HG02623 (cell line): ENCODE results near the gene BUD31.
"Not testable (repeated sequence)": the region's sequence is repeated elsewhere in the genome, so short reads cannot be mapped to it uniquely, and the experiment has no call there.

ENCODE experiments used
- ATAC-seq: cut with Tn5 transposase; IDR thresholded peaks from one replicate; pipeline ENCODE4 v1.9.1; 2021; ENCODE audit warnings: moderate library complexity; ENCODE audit not compliant: unreplicated experiment

BUD31 gene

DNA sequence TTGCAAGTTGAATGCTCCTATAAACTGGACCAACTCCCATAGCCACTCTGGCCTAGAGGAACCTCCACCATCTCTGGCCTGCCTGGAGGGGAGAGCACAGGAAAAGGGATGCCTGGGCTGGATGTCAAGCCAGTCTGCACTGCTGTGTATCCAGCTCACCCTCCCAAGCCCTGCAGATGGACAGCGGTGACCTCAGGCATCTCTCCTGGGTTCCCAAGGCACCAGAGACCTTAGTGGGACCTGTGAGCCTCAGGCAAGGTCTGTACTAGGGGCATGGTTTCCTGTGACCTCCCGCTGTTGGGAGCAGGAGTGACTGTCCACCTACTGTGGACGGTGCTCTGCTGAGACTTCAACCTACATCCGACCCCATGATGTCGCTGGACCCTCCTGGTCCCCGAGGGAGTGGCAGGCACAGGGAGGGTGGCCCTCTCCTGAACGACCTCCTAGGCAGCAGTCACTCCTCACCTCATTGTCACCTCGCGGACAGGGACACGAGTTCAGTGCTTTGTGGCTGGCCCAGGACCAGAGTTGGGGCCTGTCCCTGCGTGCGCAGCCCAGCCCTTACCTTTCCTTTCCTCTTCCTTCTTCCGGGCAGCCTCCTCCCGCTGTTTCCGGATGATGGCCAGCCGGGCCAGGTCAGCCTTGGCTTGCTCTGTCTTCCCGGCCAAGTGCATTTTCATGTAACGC, 11.3 kb upstream of the BUD31 start:
- no peak for ATAC-seq

DNA sequence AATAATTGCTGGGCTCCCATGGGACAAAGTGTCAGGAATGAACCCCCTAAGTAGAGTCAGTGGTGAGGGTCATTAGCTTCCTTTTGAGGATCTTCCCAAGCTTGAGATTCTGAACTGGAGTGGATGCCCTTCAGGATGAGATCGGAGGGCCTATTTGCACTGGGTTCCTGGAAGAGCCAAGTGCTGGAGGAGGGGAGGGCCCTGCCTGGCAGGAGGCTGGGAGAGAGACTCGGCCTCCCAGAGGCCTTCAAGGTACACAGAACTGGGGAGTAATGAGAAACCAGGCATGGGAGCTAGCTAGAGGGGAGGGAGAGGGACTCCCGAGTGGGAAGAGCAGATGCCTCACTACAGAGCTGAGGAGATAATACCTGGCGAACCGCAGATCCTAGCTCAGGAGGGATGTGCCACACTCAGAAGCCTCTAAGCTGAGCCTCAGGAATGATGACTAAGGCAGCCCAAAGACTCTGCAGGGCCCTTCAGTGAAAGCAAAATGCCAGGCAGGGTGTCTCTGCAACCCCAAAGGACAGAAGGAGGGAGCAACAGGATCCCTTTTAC, 9.8 kb upstream of the BUD31 start:
- ATAC-seq = no peak

DNA sequence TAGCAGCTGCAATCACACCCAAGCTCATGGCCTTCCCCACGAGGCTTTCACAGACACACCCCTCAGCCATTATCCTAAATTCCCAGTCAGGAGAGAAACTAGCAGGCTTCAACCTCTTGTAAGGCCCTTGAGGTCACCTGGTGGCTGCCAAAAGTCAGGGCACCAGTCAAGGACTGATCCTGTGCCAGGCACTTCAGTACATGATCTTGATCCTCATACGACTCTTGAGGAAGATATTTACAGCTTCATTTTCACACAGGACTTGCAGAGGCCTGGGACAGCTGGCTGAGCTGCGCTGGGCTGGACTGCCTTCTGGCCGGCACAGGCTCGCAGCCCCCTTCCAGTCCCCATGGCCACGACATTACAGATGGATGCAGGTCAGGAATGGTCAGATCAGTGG, 9.2 kb upstream of the BUD31 start:
- no peak for ATAC-seq

DNA sequence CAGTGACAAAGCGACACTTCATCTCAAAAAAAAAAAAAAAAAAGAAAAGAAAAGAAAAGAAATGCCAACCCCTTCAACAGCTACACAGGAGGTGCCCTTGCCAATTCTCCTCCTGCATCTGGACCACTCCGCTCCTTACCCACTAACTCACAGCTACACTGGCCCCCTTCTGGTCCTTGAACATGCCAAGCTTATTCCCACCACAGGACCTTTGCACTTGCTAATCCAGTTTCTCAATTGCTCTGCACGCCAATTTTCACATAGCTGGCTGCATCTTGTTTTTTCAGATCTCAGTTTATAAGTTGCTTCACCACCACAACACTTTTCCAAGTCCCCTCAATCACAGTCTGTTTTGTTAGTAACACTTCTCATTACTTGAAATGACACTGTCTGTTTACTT, 5.9 kb upstream of the BUD31 start:
- ATAC-seq = no peak

DNA sequence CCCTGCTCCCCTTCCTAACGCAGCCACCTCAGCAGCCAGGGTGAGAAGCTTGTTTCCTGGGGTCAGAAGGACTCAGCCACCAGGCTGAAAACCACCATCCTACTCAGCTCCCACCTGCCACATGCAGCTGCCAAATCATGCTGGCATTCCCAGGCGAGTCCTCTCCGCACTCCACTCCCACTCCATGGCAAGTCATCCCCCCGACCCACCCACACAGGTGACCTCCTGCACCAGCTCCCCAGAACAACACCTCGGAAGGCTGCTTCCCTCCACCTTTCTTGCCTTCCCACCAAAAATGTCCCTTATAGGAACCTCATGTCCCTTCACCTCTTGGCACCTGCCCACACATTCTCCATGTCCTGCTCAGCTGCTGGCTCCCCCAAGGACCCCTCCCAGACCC, 5.0 kb upstream of the BUD31 start:
- no peak for ATAC-seq

DNA sequence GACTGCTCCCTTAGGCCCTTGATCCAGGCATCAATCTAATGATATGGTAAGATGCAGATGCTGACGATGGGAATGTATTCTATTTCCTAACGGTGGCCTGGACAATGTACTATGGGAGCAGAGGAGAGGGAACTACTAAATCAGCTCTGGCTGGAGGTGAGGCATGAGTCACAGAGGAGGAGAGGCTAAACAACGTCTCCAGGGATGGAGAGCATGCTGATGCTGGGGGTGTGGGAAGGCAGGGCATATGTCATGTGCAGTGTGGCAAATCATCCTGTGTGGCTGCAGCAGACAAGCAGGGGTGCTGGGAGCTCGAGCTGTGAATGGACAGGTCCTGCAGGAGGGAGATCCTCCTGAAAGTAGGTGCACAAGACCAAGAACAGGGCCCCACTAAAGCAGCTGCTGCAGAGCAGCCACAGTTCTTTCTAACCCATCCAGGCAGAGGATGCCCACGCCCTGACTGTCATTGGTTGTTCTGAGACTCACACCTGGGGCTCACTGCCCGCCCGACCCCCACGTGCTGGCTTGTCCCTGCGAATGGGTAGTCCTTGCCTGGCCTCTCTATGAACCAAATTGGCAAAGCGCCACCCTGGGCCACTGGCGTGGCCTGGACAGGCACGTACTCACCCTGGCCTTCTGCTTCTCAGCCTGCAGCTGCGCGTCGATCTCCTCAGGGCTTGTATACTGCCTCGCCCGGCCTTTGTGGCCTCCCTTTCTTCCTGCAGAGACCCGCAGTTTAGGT, 4.4 kb upstream of the BUD31 start:
- no peak for ATAC-seq

DNA sequence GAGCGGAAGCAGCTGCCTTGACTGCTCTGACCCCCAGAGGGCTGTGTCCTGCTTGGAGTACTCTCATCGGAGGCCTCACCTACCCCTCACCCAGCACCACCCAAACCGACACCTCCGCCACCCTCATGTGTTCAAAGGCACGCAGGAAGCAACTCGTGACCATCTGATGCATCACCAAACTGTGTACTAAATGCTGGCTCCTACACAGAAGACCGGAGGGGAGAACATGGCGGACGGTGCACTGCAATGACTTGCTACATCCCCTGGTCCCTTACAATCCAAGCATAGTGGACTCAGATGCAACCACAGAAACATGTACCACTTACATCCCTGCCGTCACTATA, 3.8 kb upstream of the BUD31 start:
- no peak for ATAC-seq

DNA sequence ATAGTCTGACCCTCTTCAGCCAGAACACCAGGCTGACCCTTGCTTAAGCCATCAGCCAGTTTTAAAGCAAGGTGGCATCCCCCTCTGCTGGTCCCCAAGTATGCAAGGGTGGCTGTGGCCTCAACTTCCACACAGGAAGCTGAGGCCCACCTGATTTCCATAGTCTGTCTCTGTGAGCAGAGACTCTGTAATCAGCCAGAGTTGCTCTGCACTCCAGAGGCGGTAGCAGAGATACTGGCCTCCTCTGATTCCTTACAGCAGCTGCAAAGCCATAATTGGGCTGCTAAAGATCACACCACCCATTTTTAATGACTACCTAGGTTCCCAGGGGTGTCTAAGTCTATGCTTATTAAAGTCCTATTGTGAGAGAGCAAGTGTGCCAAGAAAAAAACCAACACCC, 2.2 kb upstream of the BUD31 start:
- no peak for ATAC-seq

DNA sequence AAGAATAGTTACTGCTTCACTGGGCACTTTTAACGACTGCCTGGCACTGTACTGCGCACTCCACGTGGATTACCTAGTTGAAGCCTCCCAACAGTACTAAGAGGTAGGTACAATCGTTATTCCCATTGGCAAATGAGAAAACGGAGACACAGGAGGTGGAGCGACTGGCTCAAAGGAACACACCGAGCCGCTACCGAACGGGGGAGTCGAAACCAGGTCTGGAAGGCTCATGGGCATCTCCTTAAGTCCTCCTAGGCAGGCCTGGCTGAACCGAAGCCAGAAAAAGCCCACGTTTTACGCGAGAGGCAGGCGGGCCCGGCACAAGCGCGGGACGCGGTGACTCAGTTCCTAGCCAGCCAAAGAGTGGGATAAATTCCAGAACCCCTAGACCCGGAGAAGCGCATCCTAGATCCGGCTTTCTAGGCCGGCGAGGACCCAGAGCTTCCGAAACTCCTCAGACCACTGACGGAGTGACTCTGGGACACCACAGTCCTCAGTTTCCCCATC, 844 bp upstream of the BUD31 start:
- ATAC-seq = no peak

DNA sequence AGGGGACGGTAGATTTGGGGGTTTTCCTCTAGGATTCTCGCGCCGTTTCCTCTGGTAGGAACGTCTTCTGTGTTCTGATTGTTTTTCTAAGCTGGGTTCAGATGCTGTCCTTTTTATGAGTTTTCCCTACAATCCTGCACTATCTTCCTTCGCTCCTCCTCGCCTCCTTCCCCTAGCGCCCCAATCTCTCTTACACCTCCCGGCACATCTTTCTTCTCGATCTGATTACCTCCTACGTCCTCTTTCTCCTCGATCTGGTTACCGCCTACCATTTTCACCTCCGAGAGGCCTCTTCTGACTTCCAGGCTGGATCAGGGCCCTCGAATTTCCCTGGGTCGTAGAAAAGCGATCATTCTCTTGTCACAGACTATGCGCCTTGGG, 413 bp downstream of the BUD31 start:
- peak; percentile 3 for ATAC-seq

DNA sequence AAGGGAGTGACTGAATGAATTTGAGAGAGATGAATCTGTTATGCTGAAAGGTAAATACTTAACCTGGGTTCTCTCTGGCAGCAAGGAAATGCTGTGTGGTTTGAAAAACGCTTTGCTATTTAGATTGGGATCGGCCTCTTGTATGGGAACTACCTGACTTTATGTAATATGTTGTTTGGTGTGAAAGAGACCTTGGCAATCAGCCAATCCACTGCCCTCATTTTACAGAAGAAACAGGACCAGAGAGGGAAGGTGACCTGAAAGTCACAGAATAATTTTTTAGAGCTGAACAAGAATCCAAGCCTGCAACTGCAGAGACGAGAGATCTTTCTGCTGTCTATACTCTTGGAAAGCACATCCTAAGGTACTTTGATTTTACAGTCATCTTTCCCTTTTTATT, 1.0 kb downstream of the BUD31 start:
- ATAC-seq = no peak

DNA sequence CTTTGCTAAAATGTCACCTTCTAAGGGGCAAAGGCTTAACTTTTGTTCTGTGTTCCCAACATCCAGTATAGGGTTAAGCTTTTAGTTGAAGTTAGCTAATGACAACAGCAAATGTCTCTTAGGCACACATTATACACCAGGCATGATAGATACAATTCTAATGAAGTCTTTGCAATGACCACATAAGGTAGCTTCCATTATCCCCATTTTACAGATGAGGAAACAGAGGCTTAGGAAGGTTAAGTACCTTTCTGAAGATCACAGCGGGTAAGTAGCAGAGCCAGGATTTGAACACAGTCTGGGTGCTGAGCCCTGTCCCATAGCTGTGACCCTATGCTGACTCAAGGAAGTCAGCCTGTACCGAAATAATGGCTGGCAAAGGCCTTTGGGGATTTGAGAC, 1.9 kb downstream of the BUD31 start:
- no peak for ATAC-seq

DNA sequence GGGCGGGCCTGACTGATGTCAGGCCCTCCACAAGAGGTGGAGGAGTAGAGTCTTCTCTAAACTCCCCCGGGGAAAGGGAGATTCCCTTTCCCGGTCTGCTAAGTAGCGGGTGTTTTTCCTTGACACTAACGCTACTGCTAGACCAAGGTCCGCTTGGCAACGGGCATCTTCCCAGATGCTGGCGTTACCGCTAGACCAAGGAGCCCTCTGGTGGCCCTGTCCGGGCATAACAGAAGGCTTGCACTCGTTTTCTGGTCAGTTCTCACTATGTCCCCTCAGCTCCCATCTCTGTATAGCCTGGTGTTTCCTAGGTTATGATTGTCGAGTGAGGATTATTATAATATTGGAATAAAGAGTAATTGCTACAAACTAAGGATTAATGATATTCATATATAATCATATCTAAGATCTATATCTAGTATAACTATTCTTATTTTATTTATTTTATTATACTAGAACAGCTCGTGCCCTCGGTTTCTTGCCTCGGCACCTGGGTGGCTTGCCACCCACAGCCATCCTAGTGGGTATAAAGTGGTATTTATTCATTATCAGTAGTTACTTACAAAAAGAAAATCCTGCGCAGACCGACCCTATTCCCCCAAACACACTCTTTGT, 6.9 kb downstream of the BUD31 start:
- not testable (repeated sequence) for ATAC-seq

DNA sequence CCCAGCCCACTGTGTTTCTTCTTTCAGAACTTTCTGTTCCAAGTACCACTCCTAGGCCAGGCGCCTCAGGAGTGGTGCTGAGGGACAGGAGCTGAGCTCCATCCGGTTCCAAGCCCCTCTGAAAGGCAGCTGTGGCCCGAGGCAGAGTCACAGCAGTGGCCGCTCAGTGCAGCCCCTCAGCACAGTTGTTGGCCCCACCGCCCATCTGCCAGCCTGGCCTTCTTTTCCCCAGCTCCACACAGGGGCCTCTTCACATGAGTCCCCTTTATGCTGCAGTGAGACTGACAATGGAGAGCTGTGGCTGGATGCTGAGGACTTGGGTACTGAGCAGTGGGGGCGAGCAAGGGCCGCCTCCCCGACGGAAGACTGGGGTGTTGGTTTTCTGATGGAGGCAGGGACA, 9.5 kb downstream of the BUD31 start:
- no peak for ATAC-seq

DNA sequence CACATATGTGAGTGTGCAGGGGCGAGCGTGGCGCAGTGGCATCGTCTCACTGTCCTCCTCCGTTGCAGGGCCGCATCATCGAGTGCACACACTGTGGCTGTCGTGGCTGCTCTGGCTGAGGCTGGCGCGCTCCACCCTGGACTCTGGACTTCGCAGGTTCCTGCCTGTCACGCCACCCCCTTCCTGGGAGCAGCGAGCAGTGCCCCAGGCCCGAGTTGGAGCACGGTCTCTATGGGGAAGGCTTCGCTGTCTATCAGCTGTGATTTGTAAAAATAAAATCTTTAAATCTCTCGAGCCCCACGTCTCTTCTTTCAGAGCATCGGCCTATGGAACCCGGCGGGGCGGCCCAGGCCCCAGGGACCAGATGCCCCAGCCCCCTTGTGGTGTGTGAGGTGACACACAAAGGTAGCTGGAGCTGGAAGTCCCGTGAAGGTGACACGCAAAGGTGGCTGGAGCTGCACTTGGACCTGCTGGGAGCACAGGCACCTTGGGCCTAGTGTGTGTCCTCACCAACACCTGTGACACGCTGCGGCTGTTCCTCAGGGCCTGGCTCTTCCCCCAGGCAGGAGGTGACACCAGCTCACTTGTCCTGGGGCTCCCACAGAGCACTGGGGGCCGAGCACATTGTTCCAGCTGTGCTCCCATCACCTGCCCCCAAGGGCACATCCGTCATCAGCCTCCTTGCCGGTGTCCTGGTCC, 10.7 kb downstream of the BUD31 start:
- ATAC-seq = no peak

DNA sequence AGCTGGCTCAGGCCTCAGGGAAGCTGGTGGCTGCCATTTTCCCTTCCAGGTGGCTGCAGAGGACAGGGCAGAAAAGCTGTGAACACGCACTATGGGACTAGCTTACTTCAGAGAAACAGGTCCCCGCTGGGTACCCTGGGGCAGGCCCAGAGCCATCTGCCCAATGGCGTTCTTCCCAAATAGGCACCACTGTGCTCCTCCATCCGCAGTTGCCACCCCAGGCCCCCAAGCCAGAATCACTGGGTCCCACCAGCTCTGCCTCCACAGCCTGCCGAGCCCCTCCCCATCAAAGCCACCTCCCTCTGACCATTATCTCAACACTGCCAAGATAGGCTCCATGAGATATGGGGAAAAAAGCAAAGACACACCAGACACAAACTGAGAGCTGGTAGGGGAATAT, 11.4 kb downstream of the BUD31 start:
- ATAC-seq = no peak

DNA sequence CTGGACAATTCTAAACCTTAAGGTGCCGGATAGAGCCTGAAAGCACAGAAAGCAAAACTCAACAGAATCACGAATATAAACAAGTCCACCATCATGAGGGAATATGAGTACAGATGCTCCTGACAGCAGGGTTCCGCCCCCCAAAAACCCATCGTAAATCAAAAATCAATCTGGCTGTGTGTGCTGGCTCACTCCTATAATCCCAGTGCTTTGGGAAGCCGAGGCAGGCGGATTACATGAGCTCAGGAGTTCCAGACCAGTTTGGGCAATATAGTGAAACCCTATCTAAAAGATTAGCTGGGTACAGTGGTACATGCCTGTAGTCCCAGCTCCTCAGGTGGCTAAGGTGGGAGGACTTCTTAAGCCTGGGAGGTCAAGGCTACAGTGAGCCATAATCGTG, 12.2 kb downstream of the BUD31 start:
- ATAC-seq = no peak

DNA sequence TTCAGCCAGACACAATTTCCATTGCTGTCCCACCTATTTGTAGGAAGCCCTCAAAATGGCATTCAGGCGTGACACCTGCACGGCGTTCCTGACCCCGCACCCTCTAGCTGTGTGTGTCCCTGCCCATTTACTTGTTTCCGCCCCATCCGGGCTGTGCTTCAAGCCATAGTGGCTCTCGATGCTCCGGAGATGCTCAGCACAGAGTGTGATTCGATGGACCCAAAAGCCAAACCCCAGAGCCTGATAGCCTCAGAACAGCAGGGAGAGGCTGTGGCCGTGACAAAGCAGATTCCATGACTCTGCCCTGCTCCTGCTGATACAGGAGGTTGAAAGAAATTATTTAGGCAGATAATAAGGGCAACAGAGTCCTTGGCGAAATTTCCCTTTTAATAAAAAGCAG, 13.4 kb downstream of the BUD31 start:
- no peak for ATAC-seq

DNA sequence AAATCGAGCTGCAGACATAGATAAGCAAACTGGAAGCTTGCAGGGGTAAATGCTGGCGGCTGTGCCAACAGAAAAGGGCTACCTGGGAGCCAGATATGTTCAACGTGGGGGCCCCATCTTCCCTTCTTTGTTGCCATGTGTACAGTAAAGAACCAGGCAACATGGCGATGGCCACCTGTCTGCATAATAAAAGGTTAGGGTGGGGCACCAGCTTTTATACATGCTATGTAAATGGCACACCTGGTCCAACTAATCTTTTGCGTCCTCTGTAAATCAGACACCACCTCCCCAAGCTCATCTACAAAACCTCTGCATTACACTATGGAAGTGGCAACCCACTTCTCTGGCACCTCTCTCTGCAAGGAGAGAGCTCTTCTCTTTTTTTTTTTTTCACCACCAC, 13.9 kb downstream of the BUD31 start:
- ATAC-seq = no peak

DNA sequence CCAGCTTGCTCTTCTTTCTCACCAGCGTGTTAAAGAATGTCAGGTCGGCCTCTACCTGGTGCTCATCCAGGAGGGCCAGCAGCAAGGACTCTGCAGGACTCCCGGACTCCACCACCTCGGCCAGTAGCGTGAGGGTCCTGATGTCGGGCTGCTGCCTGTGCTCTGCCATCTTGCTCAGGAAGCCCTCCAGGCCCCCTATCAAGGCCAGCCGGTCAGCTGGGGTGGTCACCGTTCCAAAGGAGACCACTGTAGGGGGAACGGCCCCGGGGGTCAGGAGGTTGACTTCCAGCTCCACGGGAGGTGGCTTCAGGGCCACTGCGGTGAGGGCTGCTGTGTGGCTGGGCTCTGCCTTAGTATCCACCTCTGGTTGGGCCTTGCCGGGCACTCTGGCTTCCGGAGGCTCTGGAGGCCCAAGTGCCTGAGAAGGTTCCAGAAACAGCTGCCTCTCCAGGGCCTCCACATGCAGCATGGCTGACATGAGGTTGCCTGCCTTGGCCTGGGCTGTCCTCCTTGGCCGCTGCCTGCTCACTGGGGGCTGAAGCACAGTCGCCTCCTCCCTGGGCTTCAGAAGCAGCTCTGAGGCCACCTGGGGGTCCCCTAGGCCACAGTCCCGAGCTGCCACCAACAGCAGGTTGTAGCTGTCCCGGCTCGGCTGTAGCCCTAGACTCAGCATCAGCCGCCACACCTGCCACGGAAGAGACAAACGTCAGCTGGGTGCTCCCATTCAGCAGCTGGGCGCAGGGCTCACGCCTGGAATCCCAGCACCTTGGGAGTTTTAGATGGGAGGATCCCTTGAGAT, 16.4 kb downstream of the BUD31 start:
- ATAC-seq = no peak
